Activated naive CD4-positive, alpha-beta T cell treated with anti-CD3 and anti-CD28 coated beads for 36 hours (primary cell): ENCODE measurements around the gene SRSF4. TPM values are rescaled to one million over a fixed set of nuclear protein-coding genes. Genes with fewer than 3 reads are reported as not detected.

Experiments used
- CTCF ChIA-PET: fragments of 350-600 bp; sonication (Branson Sonifier 250); formaldehyde crosslinking; loops from one replicate; lab custom pipeline; 2021; ENCODE audit warnings: antibody characterized with exemption; lab: Charles Lee
- DNase-seq: peaks from one replicate; pipeline ENCODE4 v3.0.0-alpha.2; 2020
- H3K27ac Mint-ChIP-seq: one replicate; pipeline ENCODE4 v1.8.0; 2021; ENCODE audit warnings: mild to moderate bottlenecking, mixed read lengths
- H3K27me3 Mint-ChIP-seq: one replicate; pipeline ENCODE4 v1.8.0; 2021; ENCODE audit warnings: low read depth, mixed read lengths
- H3K36me3 Mint-ChIP-seq: one replicate; pipeline ENCODE4 v1.8.0; 2021; ENCODE audit warnings: low read depth, mixed read lengths
- H3K4me1 Mint-ChIP-seq: one replicate; pipeline ENCODE4 v1.8.0; 2021; ENCODE audit warnings: low read depth, mixed read lengths
- H3K4me3 Mint-ChIP-seq: one replicate; pipeline ENCODE4 v1.8.0; 2021; ENCODE audit warnings: mild to moderate bottlenecking, moderate library complexity, mixed read lengths
- H3K9me3 Mint-ChIP-seq: one replicate; pipeline ENCODE4 v1.8.0; 2021; ENCODE audit warnings: mixed read lengths
- intact Hi-C: fragments of 100-400 bp; cut with micrococcal nuclease; formaldehyde crosslinking; loops from one replicate; pipeline ENCODE4 v1.15.1; 2023
- total RNA-seq, 2 experiments: library from RNA; stranded (reverse); gene quantifications; one replicate each; pipeline ENCODE4 v1.2.3, GENCODE V29; 2021

SRSF4 gene
- total RNA-seq, 2 experiments from 2014 or later = 166 to 170 TPM

GRCh38 chr1:29129916-29130315 is 51.8 kb downstream of the SRSF4 start:
- CTCF ChIA-PET = no interaction called here
- H3K27ac Mint-ChIP-seq = no peak overlapping the region
- H3K4me3 Mint-ChIP-seq = no peak overlapping the region
- peaks cover 10% of the 10 kb centered on the region for H3K4me1 Mint-ChIP-seq
- peaks cover 30% of the 10 kb centered on the region for H3K27me3 Mint-ChIP-seq
- intact Hi-C loops = no loop called here
- no peak for DNase-seq
- no peaks in the 10 kb centered on the region for H3K9me3 Mint-ChIP-seq
- H3K36me3 Mint-ChIP-seq = no peaks in the 10 kb centered on the region

- Mint-ChIP-seq H3K27me3 (peaks cover 27% of the 10 kb centered on the region), H3K27ac (no peak overlapping the region), H3K4me1 (peaks cover 6% of the 10 kb centered on the region), H3K4me3 (no peak overlapping the region), H3K36me3 (no peaks in the 10 kb centered on the region), H3K9me3 (no peaks in the 10 kb centered on the region)
- intact Hi-C loops = no loop called here
- CTCF ChIA-PET = interaction anchor here (1.5 kb wide), 1 partner anchor 74 kb away, joined by 4 read pairs; no protein-coding TSS in a partner anchor
- no peak for DNase-seq
Measured at GRCh38 chr1:29128739-29129138, 53.0 kb downstream of the SRSF4 start.

- no peaks in the 10 kb centered on the region for H3K36me3 Mint-ChIP-seq
- no peaks in the 10 kb centered on the region for H3K9me3 Mint-ChIP-seq
- CTCF ChIA-PET = interaction anchor here (1.3 kb wide), 1 partner anchor 244 kb away, joined by 4 read pairs; no protein-coding TSS in a partner anchor
- peaks cover 9% of the 10 kb centered on the region for H3K4me1 Mint-ChIP-seq
- intact Hi-C loops = no loop called here
- H3K27me3 Mint-ChIP-seq = peaks cover 27% of the 10 kb centered on the region
- peak overlapping the region; percentile 70 for H3K4me3 Mint-ChIP-seq
- H3K27ac Mint-ChIP-seq = no peak overlapping the region
- no peak for DNase-seq
Measured at GRCh38 chr1:29126198-29126597, 55.5 kb downstream of the SRSF4 start.

GRCh38 chr1:29125788-29126187 is 55.9 kb downstream of the SRSF4 start:
- DNase-seq = no peak
- Mint-ChIP-seq H3K9me3 (no peaks in the 10 kb centered on the region), H3K36me3 (no peaks in the 10 kb centered on the region), H3K27ac (no peak overlapping the region), H3K4me3 (peak overlapping the region; percentile 70), H3K4me1 (peaks cover 9% of the 10 kb centered on the region), H3K27me3 (peaks cover 27% of the 10 kb centered on the region)
- CTCF ChIA-PET = interaction anchor here (1.3 kb wide), 1 partner anchor 244 kb away, joined by 4 read pairs; no protein-coding TSS in a partner anchor
- intact Hi-C loops = no loop called here

GRCh38 chr1:29125237-29125641 is 56.5 kb downstream of the SRSF4 start:
- Mint-ChIP-seq H3K4me1 (peaks cover 9% of the 10 kb centered on the region), H3K9me3 (no peaks in the 10 kb centered on the region), H3K27ac (no peak overlapping the region), H3K27me3 (peaks cover 25% of the 10 kb centered on the region), H3K36me3 (peaks cover 2% of the 10 kb centered on the region), H3K4me3 (peak overlapping the region; percentile 70)
- intact Hi-C loops = no loop called here
- no peak for DNase-seq
- CTCF ChIA-PET = no interaction called here

GRCh38 chr1:29124366-29125236 is 57.1 kb downstream of the SRSF4 start:
- Mint-ChIP-seq H3K4me1 (peaks cover 12% of the 10 kb centered on the region), H3K9me3 (no peaks in the 10 kb centered on the region), H3K4me3 (peak overlapping the region; percentile 70), H3K36me3 (peaks cover 4% of the 10 kb centered on the region), H3K27ac (no peak overlapping the region), H3K27me3 (peaks cover 21% of the 10 kb centered on the region)
- intact Hi-C loops = loop anchor here (5.0 kb wide), 1 partner anchor 82 kb away; no protein-coding TSS in a partner anchor
- peak; percentile 64 for DNase-seq
- CTCF ChIA-PET = no interaction called here

GRCh38 chr1:29123887-29124365 is 57.8 kb downstream of the SRSF4 start, which contains the start of gene TMEM200B:
Gene TMEM200B (minus strand): TSS chr1:29123903. CDS start chr1:29121828, 2,075 bp downstream.
- intact Hi-C loops = loop anchor here (2.0 to 5.0 kb wide), 3 partner anchors 57 to 82 kb away; partner anchors contain the start of gene SRSF4
- H3K27ac Mint-ChIP-seq = no peak within 1 kb of the TSS
- H3K4me1 Mint-ChIP-seq = peaks cover 12% of the 10 kb centered on the region
- H3K36me3 Mint-ChIP-seq = peaks cover 4% of the 10 kb centered on the region
- CTCF ChIA-PET = no interaction called here
- peak within 1 kb of the TSS; percentile 74 for H3K4me3 Mint-ChIP-seq
- peak; percentile 13 for DNase-seq
- peaks cover 21% of the 10 kb centered on the region for H3K27me3 Mint-ChIP-seq
- H3K9me3 Mint-ChIP-seq = no peaks in the 10 kb centered on the region

GRCh38 chr1:29123053-29123886 is 58.4 kb downstream of the SRSF4 start:
- Mint-ChIP-seq H3K27me3 (peaks cover 21% of the 10 kb centered on the region), H3K9me3 (no peaks in the 10 kb centered on the region), H3K27ac (no peak overlapping the region), H3K4me3 (peak overlapping the region; percentile 74), H3K36me3 (peaks cover 9% of the 10 kb centered on the region), H3K4me1 (peaks cover 12% of the 10 kb centered on the region)
- DNase-seq = peak; percentile 37
- intact Hi-C loops = loop anchor here (2.0 to 5.0 kb wide), 3 partner anchors 58 to 81 kb away; partner anchors contain the start of gene SRSF4
- CTCF ChIA-PET = interaction anchor here (1.7 kb wide), 1 partner anchor 10 kb away, joined by 7 read pairs; no protein-coding TSS in a partner anchor

GRCh38 chr1:29122682-29123052 is 59.0 kb downstream of the SRSF4 start:
- H3K4me1 Mint-ChIP-seq = peaks cover 12% of the 10 kb centered on the region
- CTCF ChIA-PET = interaction anchor here (1.0 to 2.4 kb wide), 5 partner anchors 9 to 246 kb away, joined by 3 to 15 read pairs (median 3); no protein-coding TSS in a partner anchor
- DNase-seq = peak; percentile 14
- peaks cover 12% of the 10 kb centered on the region for H3K36me3 Mint-ChIP-seq
- intact Hi-C loops = loop anchor here (2.0 to 5.0 kb wide), 3 partner anchors 58 to 80 kb away; partner anchors contain the start of gene SRSF4
- H3K27ac Mint-ChIP-seq = no peak overlapping the region
- H3K27me3 Mint-ChIP-seq = peaks cover 21% of the 10 kb centered on the region
- H3K9me3 Mint-ChIP-seq = no peaks in the 10 kb centered on the region
- H3K4me3 Mint-ChIP-seq = peak overlapping the region; percentile 74

- DNase-seq = peak; percentile 22
- Mint-ChIP-seq H3K27ac (no peak overlapping the region), H3K4me3 (peak overlapping the region; percentile 74)
Measured at GRCh38 chr1:29121936-29122681, 59.6 kb downstream of the SRSF4 start.

GRCh38 chr1:29121516-29121935 is 60.2 kb downstream of the SRSF4 start:
- no peak overlapping the region for H3K27ac Mint-ChIP-seq
- peaks cover 19% of the 10 kb centered on the region for H3K4me1 Mint-ChIP-seq
- H3K9me3 Mint-ChIP-seq = no peaks in the 10 kb centered on the region
- CTCF ChIA-PET = interaction anchor here (0.5 to 2.4 kb wide), 11 partner anchors 8 to 245 kb away, joined by 3 to 15 read pairs (median 4); no protein-coding TSS in a partner anchor
- peak overlapping the region; percentile 46 for H3K4me3 Mint-ChIP-seq
- H3K27me3 Mint-ChIP-seq = peaks cover 21% of the 10 kb centered on the region
- intact Hi-C loops = loop anchor here (1.0 to 5.0 kb wide), 3 partner anchors 79 to 239 kb away; no protein-coding TSS in a partner anchor
- DNase-seq = no peak
- peaks cover 20% of the 10 kb centered on the region for H3K36me3 Mint-ChIP-seq

More at GRCh38 chr1:29121936-29122681, 59.6 kb downstream of the SRSF4 start:
- intact Hi-C loops = loop anchor here (1.0 to 5.0 kb wide), 5 partner anchors 59 to 240 kb away; partner anchors contain the start of gene SRSF4
- Mint-ChIP-seq H3K36me3 (peaks cover 18% of the 10 kb centered on the region), H3K27me3 (peaks cover 21% of the 10 kb centered on the region), H3K9me3 (no peaks in the 10 kb centered on the region), H3K4me1 (peaks cover 17% of the 10 kb centered on the region)
- CTCF ChIA-PET = interaction anchor here (0.5 to 2.4 kb wide), 11 partner anchors 9 to 245 kb away, joined by 3 to 15 read pairs (median 4); no protein-coding TSS in a partner anchor
